CD4-positive, alpha-beta T cell treated with Interleukin-4 for 1 hour (primary cell): ENCODE data around the gene CBX5.
A peak's percentile ranks its signal among the peaks of the same experiment; 100 is the strongest.
"Not testable (repeated sequence)": the region's sequence is repeated elsewhere in the genome, so short reads cannot be mapped to it uniquely, and the experiment has no call there.

Experiments
- DNase-seq, 2 donors: peaks; one replicate each; pipeline ENCODE4 v3.0.0-alpha.2; 2020 to 2022

The CBX5 gene

GRCh38 chr12:54279632-54280467 lies at the start of gene CBX5:
Gene CBX5, minus strand, starts transcription at chr12:54280122. Its CDS starts 22,472 bp downstream, at chr12:54257650.
- peak; percentile 100 for DNase-seq

DNA sequence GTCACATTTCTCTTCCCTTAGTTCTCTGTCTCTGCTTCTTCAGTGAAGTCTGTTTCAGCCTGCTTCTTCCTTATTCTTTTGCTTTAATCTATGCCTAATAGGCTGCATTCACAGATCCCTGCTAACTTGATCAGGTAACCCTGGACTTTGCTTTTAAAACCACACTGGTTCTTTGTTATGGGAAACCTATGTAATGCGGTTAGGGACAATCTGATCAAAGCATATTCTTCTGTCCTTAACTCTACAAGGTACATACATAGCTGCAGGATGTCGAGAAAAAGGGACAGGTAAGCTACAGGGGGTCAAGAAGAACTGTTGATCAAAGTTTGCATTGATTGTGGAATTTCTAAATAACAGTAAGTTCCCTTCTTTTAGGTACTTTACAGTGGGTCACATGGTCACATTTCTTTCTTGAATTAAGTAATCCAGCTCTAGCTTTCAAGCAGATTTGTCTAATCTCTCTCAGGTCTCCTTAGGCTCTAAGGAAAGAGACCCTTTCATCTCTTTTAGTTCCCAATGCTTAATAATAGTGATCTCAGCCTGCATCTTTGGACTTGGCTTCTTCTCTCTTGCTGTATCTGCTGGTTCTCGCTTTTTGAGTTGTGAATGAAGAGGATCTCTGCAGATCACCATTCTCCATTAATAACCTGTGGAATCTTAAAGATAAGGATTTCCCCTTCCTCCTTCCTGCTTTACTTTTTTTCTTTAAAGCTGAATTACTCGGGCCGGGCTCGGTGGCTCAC lies 48.8 kb upstream of the CBX5 start:
- no peak for DNase-seq

DNA sequence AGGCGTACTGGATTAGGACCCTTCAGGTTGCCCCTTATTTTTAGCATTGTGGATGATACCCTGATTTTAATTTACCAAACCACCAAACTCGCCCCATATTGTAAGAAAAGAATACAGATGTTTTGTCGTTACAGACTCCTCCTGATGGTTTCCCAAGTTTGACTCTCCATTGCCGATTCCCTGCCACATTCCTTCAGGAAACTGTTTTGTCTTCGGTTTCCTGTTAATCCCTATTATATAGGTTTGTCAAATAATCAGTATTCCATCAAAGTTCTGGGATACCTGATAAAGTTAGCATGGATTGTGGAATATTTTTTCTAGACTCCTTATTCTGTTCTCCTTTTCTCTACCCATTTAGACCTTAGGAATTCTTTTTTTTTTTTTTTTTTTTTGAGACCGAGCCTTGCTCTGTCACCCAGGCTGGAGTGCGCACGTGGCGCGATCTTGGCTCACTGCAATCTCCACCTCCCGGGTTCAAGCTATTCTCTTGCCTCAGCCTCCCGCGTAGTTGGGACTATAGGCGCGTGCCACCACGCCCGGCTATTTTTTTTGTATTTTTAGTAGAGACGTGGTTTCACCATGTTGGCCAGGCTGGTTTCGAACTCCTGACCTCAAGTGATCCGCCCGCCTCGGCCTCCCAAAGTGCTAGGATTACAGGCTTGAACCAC lies 45.7 kb upstream of the CBX5 start:
- not testable (repeated sequence) for DNase-seq

GRCh38 chr12:54324617-54325441 lies 44.9 kb upstream of the CBX5 start, which contains the start of gene COPZ1:
Gene COPZ1, plus strand, starts transcription at chr12:54325131. Its CDS starts 33 bp downstream, at chr12:54325164.
- DNase-seq, result peak; percentile 98 to 99

- DNase-seq, result no peak
These were observed 41.4 kb upstream of the CBX5 start for GRCh38 chr12:54321363-54321762.

DNA sequence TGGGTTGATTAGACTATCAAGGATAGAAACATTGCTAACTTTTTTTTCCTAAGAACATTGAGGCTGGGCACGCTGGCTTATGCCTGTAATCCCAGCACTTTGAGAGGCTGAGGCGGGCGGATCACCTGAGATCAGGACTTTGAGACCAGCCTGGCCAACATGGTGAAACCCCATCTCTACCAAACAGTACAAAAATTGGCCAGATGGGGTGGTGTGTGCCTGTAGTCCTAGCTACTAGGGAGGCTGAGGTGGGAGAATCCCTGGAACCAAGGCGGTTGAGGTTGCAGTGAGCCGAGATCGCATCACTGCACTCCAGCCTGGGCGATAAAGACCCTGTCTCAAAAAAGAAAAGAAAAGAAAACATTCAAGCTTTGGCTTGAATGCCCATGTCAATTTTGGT lies 32.4 kb upstream of the CBX5 start:
- DNase-seq, result not testable (repeated sequence)

DNA sequence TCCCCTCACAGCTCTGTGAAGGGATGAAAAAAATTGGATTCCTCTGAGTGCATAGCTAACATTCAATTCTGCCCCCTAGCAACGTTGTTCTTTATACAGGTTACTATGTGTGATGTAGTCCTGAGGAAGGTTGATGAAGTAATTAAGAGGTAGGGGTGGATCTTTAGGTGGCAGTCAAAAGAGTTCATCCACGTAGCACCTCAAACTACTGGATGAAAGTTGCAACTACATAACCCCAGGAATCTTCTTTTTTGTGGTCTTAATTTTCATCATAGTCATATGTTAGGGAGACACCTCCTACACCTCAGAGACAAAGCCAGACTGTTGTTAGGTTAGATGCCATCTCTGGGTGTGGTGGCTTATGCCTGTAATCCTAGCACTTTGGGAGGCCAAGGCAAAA lies 31.1 kb upstream of the CBX5 start:
- DNase-seq, result no peak

DNA sequence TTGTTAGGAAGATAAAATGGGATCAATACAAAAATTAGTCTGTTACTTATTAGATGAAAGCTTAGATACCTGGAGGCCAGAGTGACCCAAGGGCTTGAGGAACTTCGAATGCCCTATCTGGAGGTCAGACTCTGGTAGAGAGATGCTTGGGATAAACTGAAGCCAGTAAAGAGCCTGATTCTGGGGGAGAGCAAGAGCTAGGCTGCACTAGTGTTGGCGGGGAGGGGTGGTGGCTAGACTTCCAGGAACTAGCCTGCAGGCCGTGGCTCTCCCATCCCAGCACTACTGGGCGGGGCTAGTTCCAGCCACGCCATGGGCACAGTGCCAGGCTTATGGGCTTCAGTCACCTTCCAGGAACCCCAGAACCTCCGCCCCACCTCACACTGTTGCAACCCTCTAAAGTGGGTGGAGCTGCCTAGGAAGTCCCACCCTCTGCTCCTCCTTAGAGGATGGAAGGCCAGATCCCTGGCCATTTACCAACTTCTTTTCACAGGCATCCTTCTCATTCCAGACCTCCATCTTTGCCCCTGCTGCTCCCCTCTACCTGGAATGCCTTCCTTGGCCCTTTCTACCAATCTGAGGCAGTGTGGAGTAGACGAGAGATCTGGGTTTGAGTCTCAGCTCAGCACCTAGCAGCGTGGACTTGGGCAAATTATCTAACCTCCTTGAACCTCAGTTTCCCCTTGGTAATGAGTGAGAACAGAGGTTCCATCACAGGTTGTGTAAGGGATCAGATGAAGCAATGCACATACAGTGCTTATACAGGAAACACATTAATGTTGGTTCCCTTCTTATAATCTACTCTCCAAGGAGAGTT lies 27.2 kb upstream of the CBX5 start:
- peak; percentile 50 to 83 for DNase-seq

DNA sequence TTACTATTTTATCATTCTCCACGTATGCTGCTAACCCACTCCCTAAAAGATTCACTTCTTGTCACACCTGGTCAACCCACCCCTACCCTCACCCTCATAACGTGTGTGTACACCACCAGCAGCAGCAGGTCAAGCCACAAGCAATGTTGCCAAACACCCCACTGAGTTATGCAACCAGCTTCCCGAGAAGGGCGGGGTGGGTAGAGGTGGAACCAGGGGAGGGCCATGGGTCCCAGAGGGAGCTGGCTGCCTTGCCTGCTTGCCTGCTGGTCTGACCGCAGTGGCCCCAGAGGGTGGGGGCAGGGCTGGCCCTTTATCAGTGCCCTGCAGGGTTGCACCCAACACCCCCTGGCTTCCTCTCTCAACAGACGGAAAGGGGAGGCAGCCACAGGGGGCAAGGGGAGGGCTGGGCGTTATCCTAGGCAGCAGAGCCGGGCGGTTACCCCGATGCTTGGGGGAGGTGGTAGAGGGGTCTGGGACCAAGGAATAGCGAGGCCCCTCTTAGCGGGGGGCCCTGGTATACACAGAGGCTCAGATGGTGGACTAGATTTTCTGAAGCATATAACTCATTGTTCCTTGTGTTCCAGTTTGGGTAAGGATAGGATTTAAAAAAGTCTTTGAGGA lies 24.4 kb upstream of the CBX5 start:
- DNase-seq, result peak; percentile 59 to 83

GRCh38 chr12:54303640-54304039 lies 23.7 kb upstream of the CBX5 start:
- no peak for DNase-seq

- DNase-seq, result no peak
These were observed 21.6 kb upstream of the CBX5 start for GRCh38 chr12:54301428-54302048.

- DNase-seq, result peak in 1 of 2 donors; percentile 50
These were observed 21.0 kb upstream of the CBX5 start, which contains the start of gene NFE2 for GRCh38 chr12:54300732-54301427. Gene NFE2, minus strand, starts transcription at chr12:54301015. Its CDS starts 5,767 bp downstream, at chr12:54295248.

- no peak for DNase-seq
These were observed 20.4 kb upstream of the CBX5 start for GRCh38 chr12:54300225-54300731.

GRCh38 chr12:54299515-54300224 lies 19.7 kb upstream of the CBX5 start:
- DNase-seq, result no peak

- no peak for DNase-seq
These were observed 19.0 kb upstream of the CBX5 start for GRCh38 chr12:54298904-54299303.

DNA sequence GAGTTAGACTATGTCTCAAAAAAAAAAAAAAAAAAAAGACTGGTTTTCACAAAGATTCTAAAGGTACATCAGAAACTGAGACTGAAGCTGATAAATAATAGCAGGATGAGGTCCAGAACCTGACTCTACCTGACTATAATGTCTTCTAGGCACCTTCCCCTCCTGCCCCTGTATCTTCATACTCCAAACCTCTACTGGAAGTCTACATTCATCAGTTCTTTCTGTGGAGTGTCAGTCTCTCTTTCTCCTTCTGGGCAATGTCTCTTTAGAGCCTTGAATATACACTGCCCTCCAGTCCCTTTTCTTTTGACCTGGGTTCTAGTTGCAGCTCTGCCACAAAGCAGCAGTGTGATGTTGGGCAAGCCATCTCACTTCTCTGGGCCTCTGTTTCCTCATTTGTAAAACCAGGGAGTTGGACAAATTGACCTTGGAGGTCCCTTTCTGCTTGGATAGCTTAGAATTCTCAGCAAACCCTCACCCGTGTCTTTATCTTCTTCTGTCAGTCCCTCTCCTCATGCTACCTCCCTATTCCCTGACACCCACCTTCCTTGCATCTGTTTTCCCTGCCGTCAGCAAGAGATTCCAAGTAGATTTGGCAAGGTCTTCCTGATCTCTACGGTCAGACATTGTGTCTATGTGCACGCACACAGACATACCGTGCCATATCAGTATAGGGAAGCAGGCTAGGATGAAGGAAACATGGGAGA lies 16.6 kb upstream of the CBX5 start:
- DNase-seq, result no peak

DNA sequence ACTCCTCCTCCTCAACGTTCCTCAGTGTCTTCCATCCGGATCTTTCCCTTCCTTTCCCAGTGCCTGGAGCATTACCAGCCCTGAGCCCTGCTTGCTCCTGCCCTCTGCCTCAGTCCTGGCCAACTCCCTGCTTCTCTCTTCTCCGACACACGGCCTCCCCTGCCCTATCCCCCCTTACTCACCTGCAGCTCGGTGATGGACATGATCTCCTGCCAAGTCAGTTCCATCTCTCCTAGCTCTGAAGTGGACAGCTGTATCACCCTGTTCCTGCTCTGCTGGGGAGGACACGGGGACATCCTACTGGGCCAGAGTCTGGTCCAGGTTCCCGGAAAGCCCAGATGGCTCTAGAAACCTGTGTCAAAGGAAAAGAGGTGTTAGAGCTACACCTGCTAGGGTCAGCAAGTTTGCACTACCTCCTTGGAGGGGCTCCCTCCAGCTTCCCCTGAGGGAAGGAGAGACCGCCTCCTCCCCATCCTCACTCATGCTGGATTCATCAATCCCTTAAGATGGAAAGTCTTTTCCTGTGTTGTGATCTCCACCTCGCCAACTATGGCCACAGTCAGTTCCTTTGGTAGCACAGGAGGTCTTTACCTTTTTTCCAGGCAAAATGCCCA lies 15.1 kb upstream of the CBX5 start:
- DNase-seq, result no peak
